Erythroblast (primary cell): ENCODE data around the gene GLYATL1.

Source experiments
- GATA1 ChIP-seq: IDR thresholded peaks from 2 replicates; pipeline ENCODE4 v1.6.1; 2011; ENCODE audit warnings: low read depth, mild to moderate bottlenecking, control low read depth, low read length, moderate library complexity
- POLR2A ChIP-seq: IDR thresholded peaks from 2 replicates; pipeline ENCODE4 v1.6.1; 2011; ENCODE audit warnings: mild to moderate bottlenecking, low read length

DNA sequence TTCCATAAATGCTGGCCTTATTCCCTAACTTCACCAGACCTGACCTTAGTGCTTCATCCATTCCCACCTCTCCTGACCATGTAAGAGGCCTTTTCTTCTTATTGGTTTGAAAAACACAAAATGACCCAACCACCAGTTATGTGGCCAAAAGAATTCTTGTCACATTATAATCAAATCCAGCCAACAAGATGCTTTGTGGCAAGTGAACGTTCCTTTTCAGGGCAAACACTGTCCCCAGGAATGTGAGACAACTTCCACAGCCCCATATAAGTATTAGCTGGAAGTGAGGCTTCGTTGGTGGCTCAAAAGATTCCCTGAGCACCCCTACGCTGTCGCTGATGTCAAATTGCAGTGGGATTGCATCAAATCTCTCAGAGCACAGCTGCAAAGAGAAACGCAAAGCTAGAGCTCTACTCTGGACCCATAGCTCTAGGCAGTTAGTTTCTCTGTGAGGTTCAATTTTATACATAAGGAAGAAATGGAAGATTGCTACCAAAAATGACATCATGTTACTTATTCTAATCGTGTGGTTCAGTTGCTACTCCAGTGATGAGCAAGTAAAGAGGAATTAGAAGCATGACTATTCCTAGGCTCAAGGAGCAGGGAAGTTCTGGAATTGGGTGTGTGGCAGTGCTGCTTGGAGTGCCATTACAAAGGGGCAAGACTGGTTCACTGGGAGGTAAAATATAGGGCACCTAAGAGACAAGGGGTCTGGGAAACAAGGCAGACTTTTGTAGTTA lies 26.1 kb downstream of the GLYATL1 start:
- TF ChIP-seq POLR2A (no peak), GATA1 (no peak)
